Prostate gland (tissue), 2 donors: ENCODE results near the gene METTL13.

Experiments
- POLR2AphosphoS5 ChIP-seq: sonication (generic); formaldehyde crosslinking; IDR thresholded peaks from one replicate; pipeline ENCODE4 v1.6.1; 2017; ENCODE audit warnings: antibody characterized with exemption
- TF ChIP-seq, protein P1 (sequence below), 4 experiments: fragments of 200-600 bp in 2 of 4; fragments of 450-650 bp in 2 of 4; sonication (generic) in 2 of 4; IDR thresholded peaks; 1 replicate in 3 of 4; 2 replicates in 1 of 4; pipeline ENCODE4 v1.5.1; 2016 to 2019; ENCODE audit warnings: antibody characterized with exemption in 4 of 4, mild to moderate bottlenecking in 2 of 4, moderate library complexity in 2 of 4

DNA sequence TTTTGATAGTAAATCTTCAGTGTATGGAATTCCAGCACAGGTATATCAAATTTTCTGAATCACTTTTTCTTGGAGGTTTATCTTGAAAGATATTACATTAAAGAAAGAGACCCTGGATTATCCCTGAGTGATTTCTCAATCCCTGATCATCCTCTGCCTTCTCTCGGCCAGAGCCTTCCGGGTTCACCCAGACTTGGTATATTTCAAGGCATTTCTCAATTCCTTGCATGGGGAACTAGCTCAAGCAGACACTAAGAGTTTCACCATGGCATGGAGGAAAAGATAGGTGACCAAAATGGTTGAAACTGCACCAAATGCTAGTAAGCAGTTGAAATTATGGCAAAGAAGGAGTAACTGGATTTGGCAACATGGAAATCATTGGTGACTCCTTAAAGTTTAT, 45.3 kb upstream of the METTL13 start:
- no peak for TF ChIP-seq POLR2AphosphoS5
- TF ChIP-seq, protein P1, sequence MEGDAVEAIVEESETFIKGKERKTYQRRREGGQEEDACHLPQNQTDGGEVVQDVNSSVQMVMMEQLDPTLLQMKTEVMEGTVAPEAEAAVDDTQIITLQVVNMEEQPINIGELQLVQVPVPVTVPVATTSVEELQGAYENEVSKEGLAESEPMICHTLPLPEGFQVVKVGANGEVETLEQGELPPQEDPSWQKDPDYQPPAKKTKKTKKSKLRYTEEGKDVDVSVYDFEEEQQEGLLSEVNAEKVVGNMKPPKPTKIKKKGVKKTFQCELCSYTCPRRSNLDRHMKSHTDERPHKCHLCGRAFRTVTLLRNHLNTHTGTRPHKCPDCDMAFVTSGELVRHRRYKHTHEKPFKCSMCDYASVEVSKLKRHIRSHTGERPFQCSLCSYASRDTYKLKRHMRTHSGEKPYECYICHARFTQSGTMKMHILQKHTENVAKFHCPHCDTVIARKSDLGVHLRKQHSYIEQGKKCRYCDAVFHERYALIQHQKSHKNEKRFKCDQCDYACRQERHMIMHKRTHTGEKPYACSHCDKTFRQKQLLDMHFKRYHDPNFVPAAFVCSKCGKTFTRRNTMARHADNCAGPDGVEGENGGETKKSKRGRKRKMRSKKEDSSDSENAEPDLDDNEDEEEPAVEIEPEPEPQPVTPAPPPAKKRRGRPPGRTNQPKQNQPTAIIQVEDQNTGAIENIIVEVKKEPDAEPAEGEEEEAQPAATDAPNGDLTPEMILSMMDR (IDR thresholded peaks at IDR 0.05) = no peak
